T-cell (primary cell): ENCODE measurements around the gene PTMS. TPM values are rescaled to one million over a fixed set of nuclear protein-coding genes. Genes with fewer than 3 reads are reported as not detected.

Experiments
- ATAC-seq, 4 experiments: fragments of 200-7000 bp in 3 of 4; fragments of 150-1000 bp in 1 of 4; cut with Tn5 transposase; replicated peaks in 1 of 4; 1 replicate in 3 of 4; 2 replicates in 1 of 4; pipeline ENCODE4 v1.10.0; 2021; ENCODE audit warnings: moderate library complexity in 3 of 4, mild to moderate bottlenecking in 2 of 4, moderate number of reproducible peaks in 1 of 4
- CTCF ChIA-PET, 2 donors: fragments of 300-600 bp; sonication (Branson Sonifier 250); formaldehyde crosslinking; loops; one replicate each; lab custom pipeline; 2022; ENCODE audit warnings: antibody characterized with exemption in 2 of 2; lab: Charles Lee
- POLR2A ChIA-PET, 2 donors: fragments of 300-600 bp; sonication (Branson Sonifier 250); formaldehyde crosslinking; loops; one replicate each; lab custom pipeline; 2022; ENCODE audit warnings: antibody characterized with exemption in 2 of 2; lab: Charles Lee
- DNase-seq, 35 experiments: peaks; one replicate each; pipeline versions ENCODE4 v3.0.0 to v3.0.0-alpha.2; 2013 to 2023
- H3K27ac ChIP-seq: one replicate; pipeline ENCODE4 v1.5.1; 2013; ENCODE audit warnings: low read length
- H3K27me3 ChIP-seq, 2 experiments: replicated peaks in 1 of 2; 1 replicate in 1 of 2; 2 replicates in 1 of 2; pipeline versions ENCODE4 v1.6.1 to v1.7.0; 2013; ENCODE audit warnings: low read length in 1 of 2, mixed read lengths in 1 of 2; ENCODE audit not compliant: control insufficient read depth in 2 of 2, insufficient read depth in 2 of 2; ENCODE audit errors: extremely low read depth in 1 of 2
- H3K36me3 ChIP-seq, 2 donors: 1 replicate in 1 of 2; 2 replicates in 1 of 2; pipeline versions ENCODE4 v1.6.1 to v1.7.0; 2013; ENCODE audit warnings: low read length in 1 of 2; ENCODE audit not compliant: control insufficient read depth in 2 of 2, insufficient read depth in 1 of 2; ENCODE audit errors: extremely low read depth in 1 of 2
- H3K4me1 ChIP-seq, 2 experiments: 1 replicate in 1 of 2; 2 replicates in 1 of 2; pipeline versions ENCODE4 v1.6.1 to v1.7.0; 2013; ENCODE audit warnings: low read length in 2 of 2, mixed read lengths in 1 of 2; ENCODE audit not compliant: insufficient read depth in 2 of 2, control insufficient read depth in 1 of 2; ENCODE audit errors: extremely low read depth in 1 of 2
- H3K4me3 ChIP-seq, 2 donors: 1 replicate in 1 of 2; 2 replicates in 1 of 2; pipeline versions ENCODE4 v1.5.1 to v1.7.0; 2013; ENCODE audit warnings: mild to moderate bottlenecking in 2 of 2, low read length in 1 of 2, moderate library complexity in 1 of 2; ENCODE audit not compliant: control insufficient read depth in 1 of 2; ENCODE audit errors: extremely low read depth in 1 of 2
- H3K9me3 ChIP-seq: 2 replicates; pipeline ENCODE4 v1.7.0; 2013
- H3K27ac Mint-ChIP-seq, 2 donors: one replicate each; pipeline ENCODE4 v1.8.0; 2020 to 2021; ENCODE audit warnings: mild to moderate bottlenecking in 2 of 2, mixed read lengths in 2 of 2
- H3K27me3 Mint-ChIP-seq, 2 donors: one replicate each; pipeline ENCODE4 v1.8.0; 2021 to 2022; ENCODE audit warnings: mixed read lengths in 2 of 2
- H3K36me3 Mint-ChIP-seq: one replicate; pipeline ENCODE4 v1.8.0; 2021; ENCODE audit warnings: mixed read lengths
- H3K4me1 Mint-ChIP-seq, 3 donors: one replicate each; pipeline ENCODE4 v1.8.0; 2020 to 2022; ENCODE audit warnings: mixed read lengths in 3 of 3, mild to moderate bottlenecking in 1 of 3
- H3K4me3 Mint-ChIP-seq, 3 donors: one replicate each; pipeline ENCODE4 v1.8.0; 2020 to 2022; ENCODE audit warnings: mild to moderate bottlenecking in 3 of 3, mixed read lengths in 3 of 3, moderate library complexity in 3 of 3
- H3K9me3 Mint-ChIP-seq, 3 donors: one replicate each; pipeline ENCODE4 v1.8.0; 2020 to 2022; ENCODE audit warnings: mixed read lengths in 3 of 3
- WGBS: methylation state at CpG from one replicate; pipeline ENCODE4 v1.1.5; 2013; ENCODE audit warnings: missing lambda C conversion rate; ENCODE audit not compliant: insufficient coverage; 5-methylcytosine and 5-hydroxymethylcytosine counted together
- total RNA-seq, 35 experiments: library from RNA in 6 of 35; stranded (reverse) in 6 of 35; fragments of 120-200 nt in 1 of 35; gene quantifications; one replicate each; pipeline versions ENCODE4 v1.2.1 to v1.2.4 and lab custom pipeline; 2013 to 2026

The PTMS gene
- total RNA-seq, 5 donors from 2014 or later (not counting 1 experiment from before 2014, with no cell fraction given): 6.5 to 15.9 (median 10.6) TPM

- Mint-ChIP-seq H3K36me3 (no peaks in the 10 kb centered on the region), H3K27me3 (no peaks in the 10 kb centered on the region), H3K27ac (peak overlapping the region; percentile 93 to 94), H3K9me3 (no peaks in the 10 kb centered on the region), H3K4me1 (peaks cover 52 to 68% (median 61%) of the 10 kb centered on the region in 3 donors), H3K4me3 (peak overlapping the region; percentile 43 to 60 (median 60))
- H3K27ac ChIP-seq: peak overlapping the region; percentile 70
- WGBS: 45% methylated on average over 2 of the region's 9 CpGs
- peak overlapping the region in 1 of 2 donors; percentile 11 for H3K4me3 ChIP-seq
- H3K27me3 ChIP-seq: no peaks in the 10 kb centered on the region
- peaks cover 59 to 85% of the 10 kb centered on the region in 2 experiments for H3K4me1 ChIP-seq
- peak; percentile 28 to 85 (median 42) for ATAC-seq
- no peaks in the 10 kb centered on the region for H3K36me3 ChIP-seq
- H3K9me3 ChIP-seq: no peaks in the 10 kb centered on the region
- DNase-seq: peak in 26 of 35 experiments; percentile 21 to 76 (median 48)
- ChIA-PET POLR2A (interaction anchor here (0.6 kb wide), 2 partner anchors 72 to 111 kb away, joined by 3 to 8 read pairs; no protein-coding TSS in a partner anchor), CTCF (interaction anchor here in 1 of 2 donors (0.6 to 1.6 kb wide), 3 partner anchors 15 to 49 kb away, joined by 3 to 5 read pairs (median 4); no protein-coding TSS in a partner anchor)
Measured at GRCh38 chr12:6786416-6787094, 20.4 kb downstream of the PTMS start.

GRCh38 chr12:6787309-6787708, 21.1 kb downstream of the PTMS start:
- Histone ChIP-seq H3K4me3 (no peak overlapping the region), H3K27ac (peak overlapping the region; percentile 70), H3K4me1 (peaks cover 56 to 88% of the 10 kb centered on the region in 2 experiments), H3K9me3 (no peaks in the 10 kb centered on the region), H3K27me3 (no peaks in the 10 kb centered on the region), H3K36me3 (no peaks in the 10 kb centered on the region)
- no peaks in the 10 kb centered on the region for H3K9me3 Mint-ChIP-seq
- H3K27ac Mint-ChIP-seq: peak overlapping the region; percentile 93 to 94
- peak overlapping the region; percentile 43 to 60 (median 60) for H3K4me3 Mint-ChIP-seq
- DNase-seq (no peak), ATAC-seq (no peak)
- peaks cover 56 to 70% (median 68%) of the 10 kb centered on the region in 3 donors for H3K4me1 Mint-ChIP-seq
- ChIA-PET POLR2A (interaction anchor here (0.6 to 0.7 kb wide), 3 partner anchors 72 to 223 kb away, joined by 3 to 8 read pairs (median 7); no protein-coding TSS in a partner anchor), CTCF (interaction anchor here (0.6 to 1.6 kb wide), 4 partner anchors 14 to 48 kb away, joined by 3 to 6 read pairs (median 4); no protein-coding TSS in a partner anchor)
- WGBS: no CpG with 5 or more reads among the region's 5 CpGs
- no peaks in the 10 kb centered on the region for H3K36me3 Mint-ChIP-seq
- H3K27me3 Mint-ChIP-seq: no peaks in the 10 kb centered on the region

GRCh38 chr12:6788972-6789924, 23.1 kb downstream of the PTMS start, which contains the start of gene CD4:
Gene CD4 (plus strand): TSS chr12:6789528. CDS start chr12:6800139, 10,611 bp downstream.
- ChIA-PET POLR2A (interaction anchor here (0.6 to 0.9 kb wide), 3 partner anchors 36 to 450 kb away, joined by 3 to 5 read pairs (median 4); partner anchors contain the start of genes MLF2 (in 1 of the 2) and ZNF384 (in 1 of the 2)), CTCF (interaction anchor here (0.5 to 1.4 kb wide), 6 partner anchors 9 to 231 kb away, joined by 3 to 5 read pairs (median 3); no protein-coding TSS in a partner anchor)
- Histone ChIP-seq H3K36me3 (no peaks in the 10 kb centered on the region), H3K27ac (peak within 1 kb of the TSS; percentile 78), H3K4me1 (peaks cover 46 to 85% of the 10 kb centered on the region in 2 experiments), H3K4me3 (peak within 1 kb of the TSS; percentile 71 to 88), H3K27me3 (no peaks in the 10 kb centered on the region), H3K9me3 (no peaks in the 10 kb centered on the region)
- ATAC-seq (peak; percentile 52 to 65 (median 59)), DNase-seq (peak in 34 of 35 experiments; percentile 48 to 78 (median 66))
- H3K9me3 Mint-ChIP-seq: no peaks in the 10 kb centered on the region
- H3K36me3 Mint-ChIP-seq: peaks cover 3% of the 10 kb centered on the region
- 31% methylated on average over 15 of the region's 18 CpGs for WGBS
- peaks cover 60 to 75% (median 72%) of the 10 kb centered on the region in 3 donors for H3K4me1 Mint-ChIP-seq
- H3K27me3 Mint-ChIP-seq: no peaks in the 10 kb centered on the region
- H3K27ac Mint-ChIP-seq: peak within 1 kb of the TSS; percentile 96
- H3K4me3 Mint-ChIP-seq: peak within 1 kb of the TSS; percentile 86 to 94 (median 92)

- peak in 12 of 35 experiments; percentile 24 to 62 (median 35) for DNase-seq
- WGBS: 27% methylated on average over 5 of the region's 12 CpGs
- peak overlapping the region; percentile 96 for H3K27ac Mint-ChIP-seq
Measured at GRCh38 chr12:6790496-6791150, 24.5 kb downstream of the PTMS start.

GRCh38 chr12:6791931-6792520, 25.9 kb downstream of the PTMS start:
- ATAC-seq (peak in 1 of 4 experiments; percentile 6), DNase-seq (peak in 1 of 35 experiments; percentile 18)
- Mint-ChIP-seq H3K4me3 (peak overlapping the region; percentile 86 to 94 (median 92)), H3K27ac (peak overlapping the region; percentile 96), H3K36me3 (peaks cover 21% of the 10 kb centered on the region), H3K27me3 (peaks cover 0 to 2% of the 10 kb centered on the region in 2 donors), H3K4me1 (peaks cover 60 to 79% (median 71%) of the 10 kb centered on the region in 3 donors), H3K9me3 (no peaks in the 10 kb centered on the region)
- Histone ChIP-seq H3K4me1 (peaks cover 19 to 70% of the 10 kb centered on the region in 2 experiments), H3K4me3 (peak overlapping the region; percentile 71 to 88), H3K27ac (peak overlapping the region; percentile 70), H3K36me3 (peaks cover 0 to 20% of the 10 kb centered on the region in 2 donors), H3K27me3 (peaks cover 0 to 3% of the 10 kb centered on the region in 2 experiments), H3K9me3 (no peaks in the 10 kb centered on the region)
- ChIA-PET POLR2A (interaction anchor here in 1 of 2 donors (0.6 to 1.1 kb wide), 2 partner anchors 15 to 99 kb away, joined by 3 to 7 read pairs; no protein-coding TSS in a partner anchor), CTCF (interaction anchor here (0.8 to 2.4 kb wide), 6 partner anchors 25 to 45 kb away, joined by 3 to 11 read pairs (median 4); partner anchors contain the start of gene MLF2 (in 1 of the 2))
- WGBS: 4% methylated on average over 4 of the region's 13 CpGs

More at GRCh38 chr12:6790496-6791150, 24.5 kb downstream of the PTMS start:
- H3K27me3 Mint-ChIP-seq: peaks cover 0 to 2% of the 10 kb centered on the region in 2 donors
- H3K4me1 Mint-ChIP-seq: peaks cover 58 to 76% (median 69%) of the 10 kb centered on the region in 3 donors
- Histone ChIP-seq H3K9me3 (no peaks in the 10 kb centered on the region), H3K27ac (peak overlapping the region; percentile 70), H3K27me3 (peaks cover 0 to 1% of the 10 kb centered on the region in 2 experiments), H3K4me1 (peaks cover 34 to 77% of the 10 kb centered on the region in 2 experiments), H3K36me3 (peaks cover 0 to 6% of the 10 kb centered on the region in 2 donors), H3K4me3 (peak overlapping the region; percentile 71 to 88)
- CTCF ChIA-PET: interaction anchor here in 1 of 2 donors (1.4 kb wide), 1 partner anchor 10 kb away, joined by 5 read pairs; no protein-coding TSS in a partner anchor
- H3K9me3 Mint-ChIP-seq: no peaks in the 10 kb centered on the region
- POLR2A ChIA-PET: interaction anchor here in 1 of 2 donors (0.6 kb wide), 1 partner anchor 80 kb away, joined by 3 read pairs; no protein-coding TSS in a partner anchor
- peaks cover 11% of the 10 kb centered on the region for H3K36me3 Mint-ChIP-seq
- H3K4me3 Mint-ChIP-seq: peak overlapping the region; percentile 86 to 94 (median 92)
- peak in 3 of 4 experiments; percentile 11 to 30 (median 26) for ATAC-seq
